Liver (tissue), 9 donors: ENCODE measurements around the gene ATXN10. TPM values are rescaled to one million over a fixed set of nuclear protein-coding genes. Genes with fewer than 3 reads are reported as not detected.

Source experiments
- DNase-seq: peaks from one replicate; pipeline ENCODE4 v3.0.0-alpha.2; 2017; ENCODE audit warnings: low spot score
- H3K27ac ChIP-seq, 2 donors: one replicate each; pipeline ENCODE4 v1.7.0; 2013; ENCODE audit warnings: inconsistent platforms in 2 of 2, low read length in 2 of 2, control low read depth in 1 of 2, low read depth in 1 of 2, mild to moderate bottlenecking in 1 of 2
- H3K27me3 ChIP-seq, 4 donors: one replicate each; pipeline versions ENCODE4 v1.6.1 to v1.7.0; 2013; ENCODE audit warnings: low read length in 3 of 4, inconsistent platforms in 1 of 4, mild to moderate bottlenecking in 1 of 4, moderate library complexity in 1 of 4; ENCODE audit not compliant: control insufficient read depth in 4 of 4, insufficient read depth in 4 of 4
- H3K36me3 ChIP-seq, 4 donors: one replicate each; pipeline versions ENCODE4 v1.6.1 to v1.7.0; 2013; ENCODE audit warnings: low read length in 3 of 4, mild to moderate bottlenecking in 3 of 4, low read depth in 1 of 4, moderate library complexity in 1 of 4; ENCODE audit not compliant: control insufficient read depth in 4 of 4, insufficient read depth in 3 of 4
- H3K4me1 ChIP-seq, 4 donors: one replicate each; pipeline versions ENCODE4 v1.6.1 to v1.7.0; 2013; ENCODE audit warnings: low read length in 3 of 4, mild to moderate bottlenecking in 3 of 4, moderate library complexity in 1 of 4; ENCODE audit not compliant: control insufficient read depth in 4 of 4, insufficient read depth in 4 of 4
- H3K4me3 ChIP-seq, 3 donors: one replicate each; pipeline versions ENCODE4 v1.6.1 to v1.7.0; 2013; ENCODE audit warnings: low read length in 3 of 3, control low read depth in 1 of 3, low read depth in 1 of 3, mild to moderate bottlenecking in 1 of 3
- H3K9ac ChIP-seq, 2 donors: one replicate each; pipeline ENCODE4 v1.7.0; 2013; ENCODE audit warnings: low read length in 2 of 2, mild to moderate bottlenecking in 2 of 2, moderate library complexity in 2 of 2, control low read depth in 1 of 2, low read depth in 1 of 2
- H3K9me3 ChIP-seq, 4 donors: one replicate each; pipeline versions ENCODE4 v1.6.1 to v1.7.0; 2013; ENCODE audit warnings: low read length in 3 of 4; ENCODE audit not compliant: control insufficient read depth in 4 of 4
- ATF3 ChIP-seq: IDR thresholded peaks from 2 replicates; pipeline ENCODE4 v1.6.1; 2016; ENCODE audit warnings: antibody characterized with exemption
- CTCF ChIP-seq: fragments of 150-350 bp; IDR thresholded peaks from 2 replicates; pipeline ENCODE4 v1.5.1; 2017; ENCODE audit warnings: improper control_type of control experiment, low read depth, low read length; ENCODE audit not compliant: missing input control
- EGR1 ChIP-seq, 2 donors: IDR thresholded peaks; 2 replicates each; pipeline ENCODE4 v1.6.1; 2016 to 2018; ENCODE audit warnings: antibody characterized with exemption in 2 of 2, low read depth in 2 of 2
- FOXA1 ChIP-seq: IDR thresholded peaks from 2 replicates; pipeline ENCODE4 v1.6.1; 2016; ENCODE audit warnings: antibody characterized with exemption
- FOXA2 ChIP-seq: IDR thresholded peaks from 2 replicates; pipeline ENCODE4 v1.6.1; 2016; ENCODE audit warnings: antibody characterized with exemption
- GABPA ChIP-seq, 2 donors: IDR thresholded peaks in 1 of 2; conservative IDR thresholded peaks in 1 of 2; 2 replicates each; pipeline ENCODE4 v1.6.1; 2016; ENCODE audit warnings: antibody characterized with exemption in 2 of 2, mild to moderate bottlenecking in 1 of 2, moderate library complexity in 1 of 2
- HNF4A ChIP-seq, 2 donors: conservative IDR thresholded peaks; 2 replicates each; pipeline ENCODE4 v1.6.1; 2016; ENCODE audit warnings: antibody characterized with exemption in 2 of 2, mild to moderate bottlenecking in 2 of 2
- HNF4G ChIP-seq: IDR thresholded peaks from 2 replicates; pipeline ENCODE4 v1.6.1; 2016; ENCODE audit warnings: antibody characterized with exemption
- JUND ChIP-seq, 2 donors: IDR thresholded peaks; 2 replicates each; pipeline ENCODE4 v1.6.1; 2016; ENCODE audit warnings: antibody characterized with exemption in 2 of 2
- MAX ChIP-seq: IDR thresholded peaks from 2 replicates; pipeline ENCODE4 v1.6.1; 2016; ENCODE audit warnings: antibody characterized with exemption
- NR2F2 ChIP-seq: IDR thresholded peaks from 2 replicates; pipeline ENCODE4 v1.6.1; 2016; ENCODE audit warnings: antibody characterized with exemption
- RAD21 ChIP-seq, 2 donors: IDR thresholded peaks; 2 replicates each; pipeline ENCODE4 v1.6.1; 2016; ENCODE audit warnings: antibody characterized with exemption in 2 of 2, mild to moderate bottlenecking in 2 of 2
- REST ChIP-seq: IDR thresholded peaks from 2 replicates; pipeline ENCODE4 v1.6.1; 2016; ENCODE audit warnings: antibody characterized with exemption, mild to moderate bottlenecking
- RXRA ChIP-seq, 2 donors: IDR thresholded peaks; 2 replicates each; pipeline ENCODE4 v1.6.1; 2017 to 2018; ENCODE audit warnings: antibody characterized with exemption in 2 of 2, mild to moderate bottlenecking in 1 of 2
- SP1 ChIP-seq: IDR thresholded peaks from 2 replicates; pipeline ENCODE4 v1.6.1; 2018; ENCODE audit warnings: antibody characterized with exemption, mild to moderate bottlenecking
- TAF1 ChIP-seq: conservative IDR thresholded peaks from 2 replicates; pipeline ENCODE4 v1.6.1; 2016; ENCODE audit warnings: antibody characterized with exemption, mild to moderate bottlenecking
- YY1 ChIP-seq: IDR thresholded peaks from 2 replicates; pipeline ENCODE4 v1.6.1; 2016; ENCODE audit warnings: antibody characterized with exemption, mild to moderate bottlenecking
- ZBTB33 ChIP-seq: IDR thresholded peaks from 2 replicates; pipeline ENCODE4 v1.6.1; 2016; ENCODE audit warnings: antibody characterized with exemption
- WGBS: extraction: QIAGEN DNeasy Blood & Tissue Kit; methylation state at CpG from one replicate; pipeline ENCODE4 v1.1.7; 2013; 5-methylcytosine and 5-hydroxymethylcytosine counted together
- polyA plus RNA-seq, 2 donors: library from polyadenylated mRNA; stranded (reverse) in 1 of 2; unstranded in 1 of 2; fragments of 200-250 nt in 1 of 2; fragments of >200 nt in 1 of 2; fragmentation: Nextera tagmentation in 1 of 2; extraction: Ambion mirVana in 1 of 2; gene quantifications; one replicate each; pipeline versions ENCODE4 v1.2.1 to v1.2.3, GENCODE V29; 2013 to 2015
- total RNA-seq, 2 donors: library from RNA; depleted of rRNA; stranded (reverse); fragments of >200 nt; gene quantifications; one replicate each; pipeline ENCODE4 v1.2.3, GENCODE V29; 2014
- donor health status: healthy.
- donor health status: healthy.
- donor health status: healthy.
- donor health status: healthy.
- donor health status: healthy.

The ATXN10 gene
- total and polyA plus RNA-seq, 4 donors: 34.9 to 100 (median 69.7) TPM

- H3K4me3 ChIP-seq: no peak overlapping the region
- 97% methylated on average over 4 of the region's 4 CpGs for WGBS
- TF ChIP-seq JUND (IDR thresholded peaks at IDR 0.05) (no peak), CTCF (no peak), GABPA (IDR thresholded peaks at IDR 0.05 in 1 of 2, conservative IDR thresholded peaks at IDR 0.05 in 1 of 2) (no peak), TAF1 (no peak), NR2F2 (no peak), SP1 (no peak), HNF4G (no peak)
- H3K27me3 ChIP-seq: no peaks in the 10 kb centered on the region
- H3K9me3 ChIP-seq: no peaks in the 10 kb centered on the region
- DNase-seq: no peak
- H3K36me3 ChIP-seq: peaks cover 6 to 34% (median 17%) of the 10 kb centered on the region in 4 donors
- H3K27ac ChIP-seq: no peak overlapping the region
- H3K4me1 ChIP-seq: peaks cover 0 to 6% (median 5%) of the 10 kb centered on the region in 4 donors
- H3K9ac ChIP-seq: no peak overlapping the region
Measured at GRCh38 chr22:45693835-45694234, 22.2 kb downstream of the ATXN10 start.

- peaks cover 6 to 34% (median 23%) of the 10 kb centered on the region in 4 donors for H3K36me3 ChIP-seq
- no peak overlapping the region for H3K27ac ChIP-seq
- TF ChIP-seq MAX (no peak), ATF3 (no peak), JUND (IDR thresholded peaks at IDR 0.05) (no peak), GABPA (IDR thresholded peaks at IDR 0.05 in 1 of 2, conservative IDR thresholded peaks at IDR 0.05 in 1 of 2) (no peak), RXRA (IDR thresholded peaks at IDR 0.05) (no peak), FOXA2 (no peak), FOXA1 (no peak), YY1 (no peak), SP1 (no peak), HNF4G (no peak), ZBTB33 (no peak), NR2F2 (no peak), HNF4A (conservative IDR thresholded peaks at IDR 0.05) (no peak), EGR1 (IDR thresholded peaks at IDR 0.05; ENCODE audit: low read depth in 2 of 2) (no peak), REST (no peak), RAD21 (IDR thresholded peaks at IDR 0.05) (no peak), TAF1 (no peak), CTCF (no peak)
- H3K27me3 ChIP-seq: no peaks in the 10 kb centered on the region
- DNase-seq: no peak
- WGBS: 93% methylated on average over 6 of the region's 6 CpGs
- no peak overlapping the region for H3K4me3 ChIP-seq
- no peaks in the 10 kb centered on the region for H3K4me1 ChIP-seq
- H3K9ac ChIP-seq: no peak overlapping the region
- H3K9me3 ChIP-seq: no peaks in the 10 kb centered on the region
Measured at GRCh38 chr22:45696227-45696626, 24.6 kb downstream of the ATXN10 start.
